Brain microvascular endothelial cell (primary cell): Measurements from ENCODE around the gene PRTN3.

ENCODE experiments used
- DNase-seq: peaks from one replicate; pipeline ENCODE4 v3.0.0-alpha.2; 2020
- H3K27ac ChIP-seq: fragments of 250-450 bp; sonication (Bioruptor Pico); 2 replicates; pipeline ENCODE4 v1.5.1; 2020; ENCODE audit warnings: mild to moderate bottlenecking, moderate library complexity
- H3K27me3 ChIP-seq: fragments of 250-450 bp; sonication (Bioruptor Pico); replicated peaks from 2 replicates; pipeline ENCODE4 v1.5.1; 2020; ENCODE audit warnings: mild to moderate bottlenecking
- H3K36me3 ChIP-seq: fragments of 250-450 bp; sonication (Bioruptor Pico); replicated peaks from 2 replicates; pipeline ENCODE4 v1.5.1; 2020; ENCODE audit warnings: mild to moderate bottlenecking
- H3K4me3 ChIP-seq: 2 replicates; pipeline ENCODE4 v1.5.1; 2011; ENCODE audit warnings: low read depth, mild to moderate bottlenecking, control low read depth, low read length, moderate library complexity
- in situ Hi-C: cut with HindIII; loops from 2 replicates; pipeline ENCODE4 v1.10.0; 2017; ENCODE audit warnings: low sequenced_read_pairs, low pct_ligation_motif_present
- TF ChIP-seq, protein P1 (sequence below): IDR thresholded peaks from 2 replicates; pipeline ENCODE4 v1.5.1; 2011; ENCODE audit warnings: low read depth, mild to moderate bottlenecking, moderate library complexity, low read length, control low read depth, inconsistent platforms; ENCODE audit errors: missing control alignments

PRTN3 gene

GRCh38 chr19:862581-863314 is 21.9 kb downstream of the PRTN3 start:
- Histone ChIP-seq H3K4me3 (no peak overlapping the region), H3K27ac (no peak overlapping the region), H3K27me3 (peaks cover 4% of the 10 kb centered on the region), H3K36me3 (peaks cover 3% of the 10 kb centered on the region)
- in situ Hi-C loops = no loop called here
- TF ChIP-seq, protein P1, sequence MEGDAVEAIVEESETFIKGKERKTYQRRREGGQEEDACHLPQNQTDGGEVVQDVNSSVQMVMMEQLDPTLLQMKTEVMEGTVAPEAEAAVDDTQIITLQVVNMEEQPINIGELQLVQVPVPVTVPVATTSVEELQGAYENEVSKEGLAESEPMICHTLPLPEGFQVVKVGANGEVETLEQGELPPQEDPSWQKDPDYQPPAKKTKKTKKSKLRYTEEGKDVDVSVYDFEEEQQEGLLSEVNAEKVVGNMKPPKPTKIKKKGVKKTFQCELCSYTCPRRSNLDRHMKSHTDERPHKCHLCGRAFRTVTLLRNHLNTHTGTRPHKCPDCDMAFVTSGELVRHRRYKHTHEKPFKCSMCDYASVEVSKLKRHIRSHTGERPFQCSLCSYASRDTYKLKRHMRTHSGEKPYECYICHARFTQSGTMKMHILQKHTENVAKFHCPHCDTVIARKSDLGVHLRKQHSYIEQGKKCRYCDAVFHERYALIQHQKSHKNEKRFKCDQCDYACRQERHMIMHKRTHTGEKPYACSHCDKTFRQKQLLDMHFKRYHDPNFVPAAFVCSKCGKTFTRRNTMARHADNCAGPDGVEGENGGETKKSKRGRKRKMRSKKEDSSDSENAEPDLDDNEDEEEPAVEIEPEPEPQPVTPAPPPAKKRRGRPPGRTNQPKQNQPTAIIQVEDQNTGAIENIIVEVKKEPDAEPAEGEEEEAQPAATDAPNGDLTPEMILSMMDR = no peak
- peak; percentile 26 for DNase-seq

- Histone ChIP-seq H3K27ac (no peak overlapping the region), H3K27me3 (peaks cover 4% of the 10 kb centered on the region), H3K36me3 (peaks cover 8% of the 10 kb centered on the region), H3K4me3 (no peak overlapping the region)
- no peak for DNase-seq
- in situ Hi-C loops = no loop called here
- TF ChIP-seq, protein P1 = no peak
Observed at GRCh38 chr19:863315-863620, 22.5 kb downstream of the PRTN3 start.

DNA sequence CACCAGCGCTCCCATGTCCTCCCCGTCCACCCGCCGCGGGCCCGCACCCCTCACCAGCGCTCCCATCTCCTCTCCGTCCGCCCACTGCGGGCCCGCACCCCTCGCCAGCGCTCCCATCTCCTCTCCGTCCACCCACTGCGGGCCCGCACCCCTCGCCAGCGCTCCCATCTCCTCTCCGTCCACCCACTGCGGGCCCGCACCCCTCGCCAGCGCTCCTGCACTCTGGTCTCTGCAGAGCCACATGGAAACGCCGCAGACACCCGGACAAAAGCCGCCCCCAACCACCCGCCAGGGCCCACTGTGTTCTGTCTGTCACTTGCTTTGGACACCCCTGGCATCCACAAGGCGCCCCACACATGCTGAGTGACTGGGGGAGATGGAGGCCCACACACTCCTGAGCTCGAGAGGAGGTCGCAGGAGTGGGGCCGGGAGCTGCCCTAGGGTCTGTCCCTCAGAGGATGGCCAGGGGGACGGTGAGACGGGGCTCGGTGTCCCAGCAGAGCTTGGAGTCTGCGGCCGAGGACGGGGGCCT is 26.0 kb downstream of the PRTN3 start:
- in situ Hi-C loops = no loop called here

GRCh38 chr19:867301-867793 is 26.5 kb downstream of the PRTN3 start:
- TF ChIP-seq, protein P1 = no peak
- in situ Hi-C loops = no loop called here
- no peak overlapping the region for H3K27ac ChIP-seq
- no peak overlapping the region for H3K4me3 ChIP-seq
- H3K36me3 ChIP-seq = peaks cover 29% of the 10 kb centered on the region
- DNase-seq = no peak
- no peaks in the 10 kb centered on the region for H3K27me3 ChIP-seq

More for the DNA sequence above, 26.0 kb downstream of the PRTN3 start:
- Histone ChIP-seq H3K36me3 (peaks cover 25% of the 10 kb centered on the region), H3K27me3 (no peaks in the 10 kb centered on the region), H3K27ac (no peak overlapping the region), H3K4me3 (no peak overlapping the region)
- no peak for DNase-seq
- TF ChIP-seq, protein P1 = no peak

GRCh38 chr19:867855-868457 is 27.2 kb downstream of the PRTN3 start:
- TF ChIP-seq, protein P1 = no peak
- no peak overlapping the region for H3K4me3 ChIP-seq
- no peak for DNase-seq
- peaks cover 29% of the 10 kb centered on the region for H3K36me3 ChIP-seq
- H3K27me3 ChIP-seq = no peaks in the 10 kb centered on the region
- no peak overlapping the region for H3K27ac ChIP-seq
- in situ Hi-C loops = no loop called here
